Cardiac fibroblast (primary cell): ENCODE measurements around the gene SLC25A5.

Experiments used
- DNase-seq, 2 donors: peaks; one replicate each; pipeline versions ENCODE4 v3.0.0 to v3.0.0-alpha.2; 2010; ENCODE audit warnings: low read depth in 2 of 2
- H3K4me3 ChIP-seq, 2 donors: replicated peaks in 1 of 2; 1 replicate in 1 of 2; 2 replicates in 1 of 2; pipeline ENCODE4 v1.5.1; 2011; ENCODE audit warnings: low read depth in 2 of 2, low read length in 2 of 2, mild to moderate bottlenecking in 2 of 2, moderate library complexity in 1 of 2
- TF ChIP-seq, protein P1 (sequence below): IDR thresholded peaks from one replicate; pipeline ENCODE4 v1.5.1; 2011; ENCODE audit warnings: low read depth, mild to moderate bottlenecking, low read length, inconsistent platforms

Gene SLC25A5

GRCh38 chrX:119467842-119468550 lies at the start of gene SLC25A5:
SLC25A5 (plus strand) TSS chrX:119468444; CDS start chrX:119468516, 72 bp downstream.
- TF ChIP-seq, protein P1, sequence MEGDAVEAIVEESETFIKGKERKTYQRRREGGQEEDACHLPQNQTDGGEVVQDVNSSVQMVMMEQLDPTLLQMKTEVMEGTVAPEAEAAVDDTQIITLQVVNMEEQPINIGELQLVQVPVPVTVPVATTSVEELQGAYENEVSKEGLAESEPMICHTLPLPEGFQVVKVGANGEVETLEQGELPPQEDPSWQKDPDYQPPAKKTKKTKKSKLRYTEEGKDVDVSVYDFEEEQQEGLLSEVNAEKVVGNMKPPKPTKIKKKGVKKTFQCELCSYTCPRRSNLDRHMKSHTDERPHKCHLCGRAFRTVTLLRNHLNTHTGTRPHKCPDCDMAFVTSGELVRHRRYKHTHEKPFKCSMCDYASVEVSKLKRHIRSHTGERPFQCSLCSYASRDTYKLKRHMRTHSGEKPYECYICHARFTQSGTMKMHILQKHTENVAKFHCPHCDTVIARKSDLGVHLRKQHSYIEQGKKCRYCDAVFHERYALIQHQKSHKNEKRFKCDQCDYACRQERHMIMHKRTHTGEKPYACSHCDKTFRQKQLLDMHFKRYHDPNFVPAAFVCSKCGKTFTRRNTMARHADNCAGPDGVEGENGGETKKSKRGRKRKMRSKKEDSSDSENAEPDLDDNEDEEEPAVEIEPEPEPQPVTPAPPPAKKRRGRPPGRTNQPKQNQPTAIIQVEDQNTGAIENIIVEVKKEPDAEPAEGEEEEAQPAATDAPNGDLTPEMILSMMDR = no peak
- peak within 1 kb of the TSS; percentile 78 to 90 for H3K4me3 ChIP-seq
- peak; percentile 76 to 88 for DNase-seq

DNA sequence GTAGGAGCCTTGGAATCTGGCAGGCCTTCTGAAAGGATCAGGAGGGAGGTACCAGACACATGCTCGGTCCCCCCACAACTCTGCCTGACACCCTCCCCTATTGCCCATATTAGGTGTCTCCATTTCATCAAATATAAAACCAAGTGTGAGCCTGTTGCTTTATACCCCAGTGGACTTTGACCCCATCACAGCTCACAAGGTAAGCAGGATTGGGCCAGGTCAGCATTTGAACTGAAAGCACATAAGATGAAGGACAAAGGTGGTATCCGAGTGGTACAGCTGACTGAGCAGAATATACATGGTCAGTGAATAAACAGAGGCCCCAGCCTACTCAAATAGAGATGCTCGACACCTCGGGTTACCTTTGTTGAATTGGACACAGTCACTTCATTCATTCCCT lies 49.1 kb upstream of the SLC25A5 start:
- no peak overlapping the region for H3K4me3 ChIP-seq
- no peak for DNase-seq
- TF ChIP-seq, protein P1 = no peak

DNA sequence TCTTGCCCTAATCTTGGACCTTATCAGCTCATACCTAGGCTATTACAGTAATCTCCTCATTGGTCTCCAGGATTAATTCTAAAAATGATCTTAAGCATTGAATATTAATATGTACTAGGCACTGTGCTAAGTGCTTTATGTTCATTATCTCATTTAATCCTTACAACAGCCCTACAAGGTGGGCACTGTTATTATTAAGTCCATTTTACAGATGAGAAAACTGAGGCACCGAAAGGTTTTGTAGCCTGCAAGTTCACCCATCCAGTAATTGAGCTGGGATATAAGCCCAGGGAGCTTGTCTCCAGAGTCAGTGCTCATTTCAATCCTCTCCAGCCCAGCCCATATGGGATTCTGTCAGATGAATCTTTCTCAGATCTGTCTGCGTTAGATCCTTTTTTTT lies 48.3 kb upstream of the SLC25A5 start:
- no peak overlapping the region for H3K4me3 ChIP-seq
- TF ChIP-seq, protein P1 = no peak
- DNase-seq = no peak

GRCh38 chrX:119421016-119421705 lies 47.1 kb upstream of the SLC25A5 start:
- TF ChIP-seq, protein P1 = no peak
- DNase-seq = no peak
- no peak overlapping the region for H3K4me3 ChIP-seq

GRCh38 chrX:119423631-119424030 lies 44.6 kb upstream of the SLC25A5 start:
- TF ChIP-seq, protein P1 = no peak
- H3K4me3 ChIP-seq = no peak overlapping the region
- DNase-seq = peak in 1 of 2 donors; percentile 45

DNA sequence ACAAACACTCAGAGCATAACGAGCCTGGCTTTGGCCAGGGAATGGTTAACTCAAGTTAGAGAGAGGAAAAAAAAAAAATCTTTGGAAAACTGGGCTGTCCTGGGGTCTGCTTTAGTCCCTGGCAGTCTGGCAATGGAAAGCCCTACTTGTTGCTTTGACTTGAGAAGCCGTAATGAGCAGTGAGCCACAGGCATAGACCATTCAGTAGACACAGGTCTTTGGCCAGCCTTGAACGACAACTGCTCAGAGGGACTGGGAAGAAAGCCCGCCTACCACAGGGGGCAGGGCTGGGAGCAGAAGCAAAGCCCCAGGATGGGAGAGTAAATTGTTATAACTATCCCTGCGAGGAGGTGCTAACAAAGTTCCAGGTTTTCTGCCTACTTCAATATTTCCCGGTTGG lies 43.2 kb upstream of the SLC25A5 start:
- TF ChIP-seq, protein P1 = no peak
- DNase-seq = no peak
- H3K4me3 ChIP-seq = no peak overlapping the region
